ENCODE results near the gene MAP2. TPM values are rescaled to one million over a fixed set of nuclear protein-coding genes. Genes with fewer than 3 reads are reported as not detected.

MAP2 gene
- total and polyA plus RNA-seq, 2 experiments from 2014 or later: 2.9 to 4.4 TPM

GRCh38 chr2:209382775-209383174 is 41.1 kb upstream of the MAP2 start:
- no peak overlapping the region for H3K4me2 ChIP-seq
- no peak overlapping the region for H3K27ac Mint-ChIP-seq

DNA sequence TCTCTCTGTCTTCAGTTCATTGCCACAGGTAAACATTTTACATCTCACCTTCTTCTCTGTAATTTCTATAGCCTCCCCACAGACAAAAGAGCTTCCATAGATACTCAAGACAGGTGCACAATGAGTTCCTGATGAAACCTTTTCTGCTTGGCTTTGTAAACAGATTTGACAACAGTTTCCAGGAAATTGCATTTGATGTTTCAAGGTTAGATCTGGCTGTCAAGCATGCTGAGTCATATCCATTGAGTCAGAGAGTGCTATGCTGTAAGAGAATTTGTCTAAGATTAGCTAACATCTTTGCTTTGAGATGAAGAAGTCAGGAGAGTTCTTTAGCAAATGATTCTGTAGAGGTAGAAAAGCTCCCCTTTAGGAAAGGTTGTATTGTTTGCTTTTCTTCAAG is 40.6 kb upstream of the MAP2 start:
- no peaks in the 10 kb centered on the region for H4K20me1 ChIP-seq (replicated peaks; ENCODE audit: insufficient read depth)
- DNase-seq (ENCODE audit: low spot score) (no peak), ATAC-seq (no peak)
- H3K36me3 Mint-ChIP-seq (ENCODE audit: low read depth): no peaks in the 10 kb centered on the region; the same call in 2 of the 3 replicates
- H3K4me3 Mint-ChIP-seq: no peak overlapping the region
- H3K9me2 ChIP-seq (ENCODE audit: insufficient read depth): no peaks in the 10 kb centered on the region
- no peaks in the 10 kb centered on the region for H3K4me1 ChIP-seq (ENCODE audit: insufficient read depth)
- H3K27ac Mint-ChIP-seq: no peak overlapping the region
- no peaks in the 10 kb centered on the region for H3K27me3 ChIP-seq (ENCODE audit: insufficient read depth)
- H2AFZ ChIP-seq: no peak overlapping the region
- no peak overlapping the region for H3K4me2 ChIP-seq
- peaks cover 7% of the 10 kb centered on the region; the same call in 2 of the 3 replicates for H3K4me1 Mint-ChIP-seq
- H3K79me2 ChIP-seq (replicated peaks; ENCODE audit: insufficient read depth): no peaks in the 10 kb centered on the region
- no peaks in the 10 kb centered on the region for H3K36me3 ChIP-seq (ENCODE audit: insufficient read depth)
- no peaks in the 10 kb centered on the region for H3K27me3 Mint-ChIP-seq (ENCODE audit: insufficient read depth, low read depth, poor library complexity)
- peaks cover 5% of the 10 kb centered on the region; the same call in 2 of the 3 replicates for H3K9me3 Mint-ChIP-seq
- no peak overlapping the region for H3K4me3 ChIP-seq
- no peaks in the 10 kb centered on the region for H3F3A ChIP-seq (replicated peaks; ENCODE audit: low read depth)
- no peak overlapping the region for H3K27ac ChIP-seq (ENCODE audit: low read depth)
- TF ChIP-seq ZNF331 (CRISPR knock-in tag; IDR thresholded peaks at IDR 0.05; ENCODE audit: low read depth) (no peak), ETS1 (IDR thresholded peaks at IDR 0.05) (no peak), POLR2AphosphoS5 (IDR thresholded peaks at IDR 0.05; ENCODE audit: low read depth) (no peak), ZNF114 (CRISPR knock-in tag; IDR thresholded peaks at IDR 0.05) (no peak), CTCF (conservative IDR thresholded peaks at IDR 0.05; ENCODE audit: low read depth in 2 of 2) (no peak), EZH2phosphoT487 (IDR thresholded peaks at IDR 0.05; ENCODE audit: unreplicated experiment) (no peak), JUNB (IDR thresholded peaks at IDR 0.05; ENCODE audit: unreplicated experiment) (no peak)
- TF ChIP-seq, protein P1, sequence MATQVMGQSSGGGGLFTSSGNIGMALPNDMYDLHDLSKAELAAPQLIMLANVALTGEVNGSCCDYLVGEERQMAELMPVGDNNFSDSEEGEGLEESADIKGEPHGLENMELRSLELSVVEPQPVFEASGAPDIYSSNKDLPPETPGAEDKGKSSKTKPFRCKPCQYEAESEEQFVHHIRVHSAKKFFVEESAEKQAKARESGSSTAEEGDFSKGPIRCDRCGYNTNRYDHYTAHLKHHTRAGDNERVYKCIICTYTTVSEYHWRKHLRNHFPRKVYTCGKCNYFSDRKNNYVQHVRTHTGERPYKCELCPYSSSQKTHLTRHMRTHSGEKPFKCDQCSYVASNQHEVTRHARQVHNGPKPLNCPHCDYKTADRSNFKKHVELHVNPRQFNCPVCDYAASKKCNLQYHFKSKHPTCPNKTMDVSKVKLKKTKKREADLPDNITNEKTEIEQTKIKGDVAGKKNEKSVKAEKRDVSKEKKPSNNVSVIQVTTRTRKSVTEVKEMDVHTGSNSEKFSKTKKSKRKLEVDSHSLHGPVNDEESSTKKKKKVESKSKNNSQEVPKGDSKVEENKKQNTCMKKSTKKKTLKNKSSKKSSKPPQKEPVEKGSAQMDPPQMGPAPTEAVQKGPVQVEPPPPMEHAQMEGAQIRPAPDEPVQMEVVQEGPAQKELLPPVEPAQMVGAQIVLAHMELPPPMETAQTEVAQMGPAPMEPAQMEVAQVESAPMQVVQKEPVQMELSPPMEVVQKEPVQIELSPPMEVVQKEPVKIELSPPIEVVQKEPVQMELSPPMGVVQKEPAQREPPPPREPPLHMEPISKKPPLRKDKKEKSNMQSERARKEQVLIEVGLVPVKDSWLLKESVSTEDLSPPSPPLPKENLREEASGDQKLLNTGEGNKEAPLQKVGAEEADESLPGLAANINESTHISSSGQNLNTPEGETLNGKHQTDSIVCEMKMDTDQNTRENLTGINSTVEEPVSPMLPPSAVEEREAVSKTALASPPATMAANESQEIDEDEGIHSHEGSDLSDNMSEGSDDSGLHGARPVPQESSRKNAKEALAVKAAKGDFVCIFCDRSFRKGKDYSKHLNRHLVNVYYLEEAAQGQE (IDR thresholded peaks at IDR 0.05; ENCODE audit: unreplicated experiment): no peak
- TF ChIP-seq, protein P2, sequence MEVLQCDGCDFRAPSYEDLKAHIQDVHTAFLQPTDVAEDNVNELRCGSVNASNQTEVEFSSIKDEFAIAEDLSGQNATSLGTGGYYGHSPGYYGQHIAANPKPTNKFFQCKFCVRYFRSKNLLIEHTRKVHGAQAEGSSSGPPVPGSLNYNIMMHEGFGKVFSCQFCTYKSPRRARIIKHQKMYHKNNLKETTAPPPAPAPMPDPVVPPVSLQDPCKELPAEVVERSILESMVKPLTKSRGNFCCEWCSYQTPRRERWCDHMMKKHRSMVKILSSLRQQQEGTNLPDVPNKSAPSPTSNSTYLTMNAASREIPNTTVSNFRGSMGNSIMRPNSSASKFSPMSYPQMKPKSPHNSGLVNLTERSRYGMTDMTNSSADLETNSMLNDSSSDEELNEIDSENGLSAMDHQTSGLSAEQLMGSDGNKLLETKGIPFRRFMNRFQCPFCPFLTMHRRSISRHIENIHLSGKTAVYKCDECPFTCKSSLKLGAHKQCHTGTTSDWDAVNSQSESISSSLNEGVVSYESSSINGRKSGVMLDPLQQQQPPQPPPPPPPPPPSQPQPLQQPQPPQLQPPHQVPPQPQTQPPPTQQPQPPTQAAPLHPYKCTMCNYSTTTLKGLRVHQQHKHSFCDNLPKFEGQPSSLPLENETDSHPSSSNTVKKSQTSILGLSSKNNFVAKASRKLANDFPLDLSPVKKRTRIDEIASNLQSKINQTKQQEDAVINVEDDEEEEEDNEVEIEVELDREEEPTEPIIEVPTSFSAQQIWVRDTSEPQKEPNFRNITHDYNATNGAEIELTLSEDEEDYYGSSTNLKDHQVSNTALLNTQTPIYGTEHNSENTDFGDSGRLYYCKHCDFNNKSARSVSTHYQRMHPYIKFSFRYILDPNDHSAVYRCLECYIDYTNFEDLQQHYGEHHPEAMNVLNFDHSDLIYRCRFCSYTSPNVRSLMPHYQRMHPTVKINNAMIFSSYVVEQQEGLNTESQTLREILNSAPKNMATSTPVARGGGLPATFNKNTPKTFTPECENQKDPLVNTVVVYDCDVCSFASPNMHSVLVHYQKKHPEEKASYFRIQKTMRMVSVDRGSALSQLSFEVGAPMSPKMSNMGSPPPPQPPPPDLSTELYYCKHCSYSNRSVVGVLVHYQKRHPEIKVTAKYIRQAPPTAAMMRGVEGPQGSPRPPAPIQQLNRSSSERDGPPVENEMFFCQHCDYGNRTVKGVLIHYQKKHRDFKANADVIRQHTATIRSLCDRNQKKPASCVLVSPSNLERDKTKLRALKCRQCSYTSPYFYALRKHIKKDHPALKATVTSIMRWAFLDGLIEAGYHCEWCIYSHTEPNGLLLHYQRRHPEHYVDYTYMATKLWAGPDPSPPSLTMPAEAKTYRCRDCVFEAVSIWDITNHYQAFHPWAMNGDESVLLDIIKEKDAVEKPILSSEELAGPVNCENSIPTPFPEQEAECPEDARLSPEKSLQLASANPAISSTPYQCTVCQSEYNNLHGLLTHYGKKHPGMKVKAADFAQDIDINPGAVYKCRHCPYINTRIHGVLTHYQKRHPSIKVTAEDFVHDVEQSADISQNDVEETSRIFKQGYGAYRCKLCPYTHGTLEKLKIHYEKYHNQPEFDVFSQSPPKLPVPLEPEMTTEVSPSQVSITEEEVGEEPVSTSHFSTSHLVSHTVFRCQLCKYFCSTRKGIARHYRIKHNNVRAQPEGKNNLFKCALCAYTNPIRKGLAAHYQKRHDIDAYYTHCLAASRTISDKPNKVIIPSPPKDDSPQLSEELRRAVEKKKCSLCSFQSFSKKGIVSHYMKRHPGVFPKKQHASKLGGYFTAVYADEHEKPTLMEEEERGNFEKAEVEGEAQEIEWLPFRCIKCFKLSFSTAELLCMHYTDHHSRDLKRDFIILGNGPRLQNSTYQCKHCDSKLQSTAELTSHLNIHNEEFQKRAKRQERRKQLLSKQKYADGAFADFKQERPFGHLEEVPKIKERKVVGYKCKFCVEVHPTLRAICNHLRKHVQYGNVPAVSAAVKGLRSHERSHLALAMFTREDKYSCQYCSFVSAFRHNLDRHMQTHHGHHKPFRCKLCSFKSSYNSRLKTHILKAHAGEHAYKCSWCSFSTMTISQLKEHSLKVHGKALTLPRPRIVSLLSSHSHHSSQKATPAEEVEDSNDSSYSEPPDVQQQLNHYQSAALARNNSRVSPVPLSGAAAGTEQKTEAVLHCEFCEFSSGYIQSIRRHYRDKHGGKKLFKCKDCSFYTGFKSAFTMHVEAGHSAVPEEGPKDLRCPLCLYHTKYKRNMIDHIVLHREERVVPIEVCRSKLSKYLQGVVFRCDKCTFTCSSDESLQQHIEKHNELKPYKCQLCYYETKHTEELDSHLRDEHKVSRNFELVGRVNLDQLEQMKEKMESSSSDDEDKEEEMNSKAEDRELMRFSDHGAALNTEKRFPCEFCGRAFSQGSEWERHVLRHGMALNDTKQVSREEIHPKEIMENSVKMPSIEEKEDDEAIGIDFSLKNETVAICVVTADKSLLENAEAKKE (CRISPR knock-in tag; IDR thresholded peaks at IDR 0.05): no peak

More at GRCh38 chr2:209382775-209383174, 41.1 kb upstream of the MAP2 start:
- Histone ChIP-seq H3K9me2 (ENCODE audit: insufficient read depth) (no peaks in the 10 kb centered on the region), H3K27me3 (ENCODE audit: insufficient read depth) (no peaks in the 10 kb centered on the region), H3K27ac (ENCODE audit: low read depth) (no peak overlapping the region), H3K36me3 (ENCODE audit: insufficient read depth) (no peaks in the 10 kb centered on the region), H3K4me1 (ENCODE audit: insufficient read depth) (no peaks in the 10 kb centered on the region), H3F3A (replicated peaks; ENCODE audit: low read depth) (no peaks in the 10 kb centered on the region), H3K79me2 (replicated peaks; ENCODE audit: insufficient read depth) (no peaks in the 10 kb centered on the region), H4K20me1 (replicated peaks; ENCODE audit: insufficient read depth) (no peaks in the 10 kb centered on the region), H3K4me3 (no peak overlapping the region), H2AFZ (no peak overlapping the region)
- DNase-seq (ENCODE audit: low spot score) (no peak), ATAC-seq (no peak)
- peaks cover under 1% of the 10 kb centered on the region; the same call in 2 of the 3 replicates for H3K9me3 Mint-ChIP-seq
- no peak overlapping the region for H3K4me3 Mint-ChIP-seq
- H3K4me1 Mint-ChIP-seq: peaks cover 7% of the 10 kb centered on the region; the same call in 2 of the 3 replicates
- H3K27me3 Mint-ChIP-seq (ENCODE audit: insufficient read depth, low read depth, poor library complexity): no peaks in the 10 kb centered on the region
- H3K36me3 Mint-ChIP-seq (ENCODE audit: low read depth): no peaks in the 10 kb centered on the region; the same call in 2 of the 3 replicates
- no peak for TF ChIP-seq JUNB (IDR thresholded peaks at IDR 0.05; ENCODE audit: unreplicated experiment)

Data from GM23338 (cell line).